PC-9 (cell line): ENCODE data around the gene SPINT2.

Source experiments
- EZH2 ChIP-seq: fragments of 200-600 bp; sonication (generic); IDR thresholded peaks from 2 replicates; pipeline ENCODE4 v1.8.0; 2017; ENCODE audit warnings: antibody characterized with exemption, low read depth
- TF ChIP-seq, protein P1 (sequence below): fragments of 200-600 bp; sonication (generic); conservative IDR thresholded peaks from 2 replicates; pipeline ENCODE4 v1.6.1; 2017; ENCODE audit warnings: mixed run types, antibody characterized with exemption, mild to moderate bottlenecking, moderate library complexity

DNA sequence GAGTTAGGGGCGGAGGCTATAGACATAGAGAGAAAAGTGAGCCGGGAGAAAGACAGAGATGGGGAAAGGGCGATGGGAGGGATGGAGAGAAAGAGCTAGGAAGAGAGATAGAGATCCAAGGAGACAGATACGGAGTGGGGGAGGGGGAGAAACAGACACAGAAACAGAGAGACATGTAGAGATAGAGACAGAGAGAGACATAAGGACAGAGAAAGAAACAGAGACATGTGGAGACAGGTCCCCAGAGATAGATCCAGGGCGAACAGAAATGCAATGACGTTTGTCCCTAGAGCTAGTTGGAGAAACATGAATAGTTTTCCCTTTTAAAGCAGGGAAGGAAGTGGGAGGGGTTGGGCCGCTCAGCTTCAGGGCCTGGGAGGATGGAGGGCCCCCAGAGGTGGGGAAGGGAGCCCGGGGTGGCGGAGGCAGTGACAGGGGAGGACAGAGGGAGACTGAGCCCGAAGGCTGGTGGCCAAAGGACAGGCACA, 12.8 kb upstream of the SPINT2 start:
- TF ChIP-seq, protein P1, sequence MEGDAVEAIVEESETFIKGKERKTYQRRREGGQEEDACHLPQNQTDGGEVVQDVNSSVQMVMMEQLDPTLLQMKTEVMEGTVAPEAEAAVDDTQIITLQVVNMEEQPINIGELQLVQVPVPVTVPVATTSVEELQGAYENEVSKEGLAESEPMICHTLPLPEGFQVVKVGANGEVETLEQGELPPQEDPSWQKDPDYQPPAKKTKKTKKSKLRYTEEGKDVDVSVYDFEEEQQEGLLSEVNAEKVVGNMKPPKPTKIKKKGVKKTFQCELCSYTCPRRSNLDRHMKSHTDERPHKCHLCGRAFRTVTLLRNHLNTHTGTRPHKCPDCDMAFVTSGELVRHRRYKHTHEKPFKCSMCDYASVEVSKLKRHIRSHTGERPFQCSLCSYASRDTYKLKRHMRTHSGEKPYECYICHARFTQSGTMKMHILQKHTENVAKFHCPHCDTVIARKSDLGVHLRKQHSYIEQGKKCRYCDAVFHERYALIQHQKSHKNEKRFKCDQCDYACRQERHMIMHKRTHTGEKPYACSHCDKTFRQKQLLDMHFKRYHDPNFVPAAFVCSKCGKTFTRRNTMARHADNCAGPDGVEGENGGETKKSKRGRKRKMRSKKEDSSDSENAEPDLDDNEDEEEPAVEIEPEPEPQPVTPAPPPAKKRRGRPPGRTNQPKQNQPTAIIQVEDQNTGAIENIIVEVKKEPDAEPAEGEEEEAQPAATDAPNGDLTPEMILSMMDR: no peak
- no peak for TF ChIP-seq EZH2
